HEK293 (cell line): ENCODE results near the gene TMEM208.

Source experiments
- CTCF ChIA-PET: fragments of 350-600 bp; formaldehyde crosslinking; extraction: SDS; loops from one replicate; lab custom pipeline; 2021; ENCODE audit warnings: antibody characterized with exemption; lab: Yijun Ruan, JAX
- POLR2A ChIA-PET: fragments of 300-600 bp; formaldehyde crosslinking; extraction: SDS; loops from one replicate; lab custom pipeline; 2020; ENCODE audit warnings: antibody characterized with exemption, inconsistent platforms; lab: Yijun Ruan, JAX
- H3K27ac ChIP-seq: fragments of 200-500 bp; sonication (Bioruptor generic); 2 replicates; pipeline ENCODE4 v1.5.1; 2014; ENCODE audit warnings: low read depth, low read length, control low read depth, inconsistent platforms; ENCODE audit errors: extremely low read depth
- H3K36me3 ChIP-seq, 2 experiments: fragments of 200-500 bp in 1 of 2; sonication (Bioruptor generic) in 1 of 2; 1 replicate in 1 of 2; 2 replicates in 1 of 2; pipeline ENCODE4 v1.5.1; 2014 to 2017; ENCODE audit warnings: inconsistent platforms in 2 of 2, low read length in 2 of 2; ENCODE audit not compliant: control insufficient read depth in 2 of 2, insufficient read depth in 1 of 2
- H3K4me1 ChIP-seq: fragments of 200-500 bp; sonication (Bioruptor generic); 2 replicates; pipeline ENCODE4 v1.5.1; 2014; ENCODE audit warnings: mild to moderate bottlenecking, low read length, inconsistent platforms; ENCODE audit not compliant: control insufficient read depth, insufficient read depth
- H3K4me3 ChIP-seq: 2 replicates; pipeline ENCODE4 v1.5.1; 2011; ENCODE audit warnings: low read depth, mild to moderate bottlenecking, control low read depth, low read length, moderate library complexity
- H3K9me3 ChIP-seq: fragments of 200-500 bp; sonication (Bioruptor generic); 2 replicates; pipeline ENCODE4 v1.5.1; 2014; ENCODE audit warnings: low read depth, low read length, inconsistent platforms; ENCODE audit not compliant: control insufficient read depth, insufficient read depth
- FEZF1 ChIP-seq: fragments of 450-650 bp; formaldehyde crosslinking; IDR thresholded peaks from 2 replicates; pipeline ENCODE4 v1.5.1; 2016; ENCODE audit warnings: missing biosample characterization, missing genetic modification characterization
- GLIS1 ChIP-seq: fragments of 450-650 bp; formaldehyde crosslinking; IDR thresholded peaks from 2 replicates; pipeline ENCODE4 v1.5.1; 2016; ENCODE audit warnings: missing biosample characterization, missing genetic modification characterization
- OVOL3 ChIP-seq: fragments of 450-650 bp; formaldehyde crosslinking; IDR thresholded peaks from 2 replicates; pipeline ENCODE4 v1.5.1; 2016; ENCODE audit warnings: missing biosample characterization, missing genetic modification characterization
- PRDM2 ChIP-seq: fragments of 450-650 bp; formaldehyde crosslinking; IDR thresholded peaks from 2 replicates; pipeline ENCODE4 v1.5.1; 2016; ENCODE audit warnings: missing biosample characterization, missing genetic modification characterization, borderline replicate concordance
- YY1 ChIP-seq: fragments of 450-650 bp; formaldehyde crosslinking; IDR thresholded peaks from 2 replicates; pipeline ENCODE4 v1.5.1; 2018; ENCODE audit warnings: missing biosample characterization, missing genetic modification characterization
- ZFP69B ChIP-seq: fragments of 450-650 bp; formaldehyde crosslinking; IDR thresholded peaks from 2 replicates; pipeline ENCODE4 v1.5.1; 2016; ENCODE audit warnings: missing biosample characterization, missing genetic modification characterization
- ZIC2 ChIP-seq: fragments of 450-650 bp; formaldehyde crosslinking; IDR thresholded peaks from 2 replicates; pipeline ENCODE4 v1.5.1; 2016; ENCODE audit warnings: missing biosample characterization, missing genetic modification characterization
- ZNF473 ChIP-seq: fragments of 450-650 bp; formaldehyde crosslinking; IDR thresholded peaks from 2 replicates; pipeline ENCODE4 v1.5.1; 2017; ENCODE audit warnings: missing biosample characterization, missing genetic modification characterization
- ZNF571 ChIP-seq: fragments of 450-650 bp; formaldehyde crosslinking; IDR thresholded peaks from 2 replicates; pipeline ENCODE4 v1.5.0; 2017; ENCODE audit warnings: missing biosample characterization, missing genetic modification characterization
- ZNF629 ChIP-seq: fragments of 450-650 bp; formaldehyde crosslinking; IDR thresholded peaks from 2 replicates; pipeline ENCODE4 v1.5.1; 2017; ENCODE audit warnings: missing biosample characterization, missing genetic modification characterization
- ZNF692 ChIP-seq: fragments of 450-650 bp; formaldehyde crosslinking; IDR thresholded peaks from 2 replicates; pipeline ENCODE4 v1.5.1; 2016; ENCODE audit warnings: missing biosample characterization, missing genetic modification characterization
- ZNF777 ChIP-seq: fragments of 450-650 bp; formaldehyde crosslinking; IDR thresholded peaks from 2 replicates; pipeline ENCODE4 v1.5.1; 2017; ENCODE audit warnings: missing biosample characterization, missing genetic modification characterization, borderline replicate concordance
- ZNF785 ChIP-seq: fragments of 450-650 bp; formaldehyde crosslinking; IDR thresholded peaks from 2 replicates; pipeline ENCODE4 v1.5.1; 2016; ENCODE audit warnings: missing biosample characterization, missing genetic modification characterization
- ZSCAN30 ChIP-seq: fragments of 450-650 bp; IDR thresholded peaks from 2 replicates; pipeline ENCODE4 v1.5.1; 2018; ENCODE audit warnings: missing biosample characterization, mild to moderate bottlenecking, missing genetic modification characterization, moderate library complexity
- TF ChIP-seq, protein P1 (sequence below): fragments of 450-650 bp; formaldehyde crosslinking; IDR thresholded peaks from 2 replicates; pipeline ENCODE4 v1.5.1; 2016; ENCODE audit warnings: missing biosample characterization, missing genetic modification characterization
- TF ChIP-seq, protein P2 (sequence below): fragments of 450-650 bp; formaldehyde crosslinking; IDR thresholded peaks from 2 replicates; pipeline ENCODE4 v1.5.1; 2016; ENCODE audit warnings: missing biosample characterization, missing genetic modification characterization

The TMEM208 gene

GRCh38 chr16:67269766-67270165, 42.8 kb downstream of the TMEM208 start (continued):
- TF ChIP-seq ZNF777 (tag by site-specific recombination) (no peak), ZNF473 (tag by site-specific recombination) (no peak)
- TF ChIP-seq, all 188 proteins: peak for 0

- ChIA-PET POLR2A (interaction anchor here (0.7 to 1.3 kb wide), 5 partner anchors 10 to 143 kb away, joined by 3 to 8 read pairs (median 3); partner anchors contain the start of genes FHOD1 and SLC9A5), CTCF (interaction anchor here (0.9 to 2.1 kb wide), 4 partner anchors 10 to 68 kb away, joined by 3 to 7 read pairs (median 6); no protein-coding TSS in a partner anchor)
- Histone ChIP-seq H3K4me3 (no peak overlapping the region), H3K4me1 (no peaks in the 10 kb centered on the region), H3K27ac (no peak overlapping the region), H3K36me3 (peaks cover 0 to 10% of the 10 kb centered on the region in 2 experiments; a peak in 2 of 3 replicates), H3K9me3 (no peaks in the 10 kb centered on the region)
- TF ChIP-seq ZIC2 (tag by site-specific recombination) (peak; percentile 56), YY1 (tag by site-specific recombination) (no peak), GLIS1 (tag by site-specific recombination) (peak; percentile 21)
Measured at GRCh38 chr16:67270931-67271338, 44.0 kb downstream of the TMEM208 start.

DNA sequence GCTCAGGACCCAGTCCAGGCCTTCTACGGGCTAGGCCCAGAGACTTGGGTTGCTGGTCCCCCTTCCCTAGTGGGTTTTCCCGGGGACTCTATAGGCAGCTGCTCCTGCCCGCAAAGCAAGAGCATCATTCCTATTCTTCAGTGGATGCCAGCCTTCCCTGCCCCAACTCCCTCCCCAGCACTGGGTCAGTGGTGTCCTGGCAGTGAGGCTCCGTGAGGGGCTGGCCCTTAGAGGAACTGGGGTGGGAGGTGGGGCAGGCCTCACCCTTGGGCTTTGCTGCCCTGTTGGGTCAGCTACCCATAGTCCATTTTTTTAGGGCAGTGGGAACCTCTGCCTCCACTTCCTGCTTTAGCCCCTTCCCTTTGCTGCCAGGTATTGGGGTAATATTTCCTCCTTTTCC, 44.5 kb downstream of the TMEM208 start:
- CTCF ChIA-PET = interaction anchor here (0.9 to 1.5 kb wide), 2 partner anchors 13 to 68 kb away, joined by 3 to 5 read pairs; no protein-coding TSS in a partner anchor
- Histone ChIP-seq H3K9me3 (no peaks in the 10 kb centered on the region), H3K4me1 (no peaks in the 10 kb centered on the region), H3K27ac (no peak overlapping the region), H3K36me3 (peaks cover 0 to 15% of the 10 kb centered on the region in 2 experiments; a peak in 2 of 3 replicates), H3K4me3 (no peak overlapping the region)
- POLR2A ChIA-PET = interaction anchor here (1.0 to 1.3 kb wide), 2 partner anchors 24 to 27 kb away, joined by 3 to 8 read pairs; partner anchors contain the start of genes FHOD1 and SLC9A5
- TF ChIP-seq ZNF629 (tag by site-specific recombination) (no peak), ZNF785 (tag by site-specific recombination) (no peak), ZSCAN30 (tag by site-specific recombination) (no peak), FEZF1 (tag by site-specific recombination) (no peak), ZFP69B (no peak), ZNF692 (tag by site-specific recombination) (no peak), OVOL3 (no peak)
- TF ChIP-seq, protein P1, sequence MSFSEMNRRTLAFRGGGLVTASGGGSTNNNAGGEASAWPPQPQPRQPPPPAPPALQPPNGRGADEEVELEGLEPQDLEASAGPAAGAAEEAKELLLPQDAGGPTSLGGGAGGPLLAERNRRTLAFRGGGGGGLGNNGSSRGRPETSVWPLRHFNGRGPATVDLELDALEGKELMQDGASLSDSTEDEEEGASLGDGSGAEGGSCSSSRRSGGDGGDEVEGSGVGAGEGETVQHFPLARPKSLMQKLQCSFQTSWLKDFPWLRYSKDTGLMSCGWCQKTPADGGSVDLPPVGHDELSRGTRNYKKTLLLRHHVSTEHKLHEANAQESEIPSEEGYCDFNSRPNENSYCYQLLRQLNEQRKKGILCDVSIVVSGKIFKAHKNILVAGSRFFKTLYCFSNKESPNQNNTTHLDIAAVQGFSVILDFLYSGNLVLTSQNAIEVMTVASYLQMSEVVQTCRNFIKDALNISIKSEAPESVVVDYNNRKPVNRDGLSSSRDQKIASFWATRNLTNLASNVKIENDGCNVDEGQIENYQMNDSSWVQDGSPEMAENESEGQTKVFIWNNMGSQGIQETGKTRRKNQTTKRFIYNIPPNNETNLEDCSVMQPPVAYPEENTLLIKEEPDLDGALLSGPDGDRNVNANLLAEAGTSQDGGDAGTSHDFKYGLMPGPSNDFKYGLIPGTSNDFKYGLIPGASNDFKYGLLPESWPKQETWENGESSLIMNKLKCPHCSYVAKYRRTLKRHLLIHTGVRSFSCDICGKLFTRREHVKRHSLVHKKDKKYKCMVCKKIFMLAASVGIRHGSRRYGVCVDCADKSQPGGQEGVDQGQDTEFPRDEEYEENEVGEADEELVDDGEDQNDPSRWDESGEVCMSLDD (tag by site-specific recombination) = no peak

DNA sequence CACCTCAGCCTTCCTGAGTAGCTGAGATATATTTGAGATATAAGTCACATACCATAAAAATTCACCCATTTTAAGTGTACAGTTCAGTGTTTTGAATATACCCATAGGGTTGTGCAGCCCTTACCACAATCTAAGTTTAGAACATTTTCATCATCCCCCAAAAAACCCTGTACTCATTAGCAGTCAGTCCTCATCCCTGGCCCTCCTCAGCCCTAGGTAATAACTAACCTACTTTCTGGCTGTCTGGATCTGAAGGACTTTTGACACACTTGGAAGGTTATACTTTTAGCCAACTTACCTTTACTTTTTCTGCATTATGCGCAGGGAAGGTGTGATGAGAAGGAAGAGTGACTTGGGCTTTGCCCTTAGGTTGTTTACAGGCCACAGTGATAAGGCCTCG, 48.4 kb downstream of the TMEM208 start:
- H3K27ac ChIP-seq = no peak overlapping the region
- H3K4me1 ChIP-seq = no peaks in the 10 kb centered on the region
- CTCF ChIA-PET = no interaction called here
- POLR2A ChIA-PET = interaction anchor here (0.6 kb wide), 1 partner anchor 64 kb away, joined by 4 read pairs; no protein-coding TSS in a partner anchor
- H3K36me3 ChIP-seq = peaks cover 0 to 29% of the 10 kb centered on the region in 2 experiments; a peak in 2 of 3 replicates
- H3K9me3 ChIP-seq = no peaks in the 10 kb centered on the region
- no peak overlapping the region for H3K4me3 ChIP-seq
- TF ChIP-seq ZNF571 (tag by site-specific recombination) = no peak
- no peak for TF ChIP-seq PRDM2 (tag by site-specific recombination)
- TF ChIP-seq, protein P2, sequence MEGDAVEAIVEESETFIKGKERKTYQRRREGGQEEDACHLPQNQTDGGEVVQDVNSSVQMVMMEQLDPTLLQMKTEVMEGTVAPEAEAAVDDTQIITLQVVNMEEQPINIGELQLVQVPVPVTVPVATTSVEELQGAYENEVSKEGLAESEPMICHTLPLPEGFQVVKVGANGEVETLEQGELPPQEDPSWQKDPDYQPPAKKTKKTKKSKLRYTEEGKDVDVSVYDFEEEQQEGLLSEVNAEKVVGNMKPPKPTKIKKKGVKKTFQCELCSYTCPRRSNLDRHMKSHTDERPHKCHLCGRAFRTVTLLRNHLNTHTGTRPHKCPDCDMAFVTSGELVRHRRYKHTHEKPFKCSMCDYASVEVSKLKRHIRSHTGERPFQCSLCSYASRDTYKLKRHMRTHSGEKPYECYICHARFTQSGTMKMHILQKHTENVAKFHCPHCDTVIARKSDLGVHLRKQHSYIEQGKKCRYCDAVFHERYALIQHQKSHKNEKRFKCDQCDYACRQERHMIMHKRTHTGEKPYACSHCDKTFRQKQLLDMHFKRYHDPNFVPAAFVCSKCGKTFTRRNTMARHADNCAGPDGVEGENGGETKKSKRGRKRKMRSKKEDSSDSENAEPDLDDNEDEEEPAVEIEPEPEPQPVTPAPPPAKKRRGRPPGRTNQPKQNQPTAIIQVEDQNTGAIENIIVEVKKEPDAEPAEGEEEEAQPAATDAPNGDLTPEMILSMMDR = no peak
